OCI-LY7 (cell line): ENCODE measurements around the gene FGF1.

Source experiments
- CTCF ChIP-seq: fragments of 200-600 bp; sonication (generic); conservative IDR thresholded peaks from 2 replicates; pipeline ENCODE4 v1.5.1; 2014; ENCODE audit warnings: mild to moderate bottlenecking, antibody characterized with exemption, low read length, moderate library complexity, mixed read lengths
- EZH2phosphoT487 ChIP-seq: fragments of 200-600 bp; sonication (generic); IDR thresholded peaks from 2 replicates; pipeline ENCODE4 v1.6.1; 2018; ENCODE audit warnings: low read depth, borderline replicate concordance, mild to moderate bottlenecking, mixed run types, antibody characterized with exemption, low read length, moderate library complexity, mixed read lengths

GRCh38 chr5:142715291-142715690 lies 29.4 kb upstream of the FGF1 start:
- TF ChIP-seq EZH2phosphoT487 (no peak), CTCF (no peak)
